AG04450 (cell line): ENCODE results near the gene RPAIN. TPM values are rescaled to one million over a fixed set of nuclear protein-coding genes. Genes with fewer than 3 reads are reported as not detected.
A peak's percentile ranks its signal among the peaks of the same experiment; 100 is the strongest.

Experiments
- CTCF ChIA-PET: fragments of 300-600, 350-600 bp; formaldehyde crosslinking; extraction: SDS; loops from one replicate; lab custom pipeline; 2022; ENCODE audit warnings: antibody characterized with exemption, inconsistent platforms; lab: Charles Lee
- POLR2A ChIA-PET: fragments of 350-600 bp; formaldehyde crosslinking; extraction: SDS; loops from one replicate; lab custom pipeline; 2021; ENCODE audit warnings: antibody characterized with exemption, inconsistent platforms; lab: Yijun Ruan, JAX
- DNase-seq: peaks from one replicate; pipeline ENCODE4 v3.0.0-alpha.2; 2011; ENCODE audit warnings: low read depth, low spot score
- H3K27ac ChIP-seq: one replicate; pipeline ENCODE4 v1.5.1; 2012; ENCODE audit warnings: low read depth, low read length, control low read depth
- H3K27me3 ChIP-seq: one replicate; pipeline ENCODE4 v1.6.0; 2012; ENCODE audit warnings: low read length; ENCODE audit not compliant: control insufficient read depth, insufficient read depth
- H3K4me3 ChIP-seq: 2 replicates; pipeline ENCODE4 v1.5.1; 2011; ENCODE audit warnings: mild to moderate bottlenecking, low read depth, low read length, control low read depth
- H3K9me3 ChIP-seq: 2 replicates; pipeline ENCODE4 v1.5.1; 2012; ENCODE audit warnings: low read length; ENCODE audit not compliant: control insufficient read depth, insufficient read depth
- CTCF ChIP-seq: IDR thresholded peaks from 2 replicates; pipeline ENCODE4 v1.5.1; 2011; ENCODE audit warnings: low read depth, low read length, control low read depth, inconsistent platforms
- polyA minus RNA-seq: library from RNA; depleted of rRNA, polyadenylated mRNA; stranded (reverse); fragments of >200 nt; gene quantifications from 2 replicates; pipeline ENCODE4 v1.2.3, GENCODE V29; 2011; rRNA and poly(A)+ RNA removed
- polyA plus RNA-seq: library from polyadenylated mRNA; depleted of rRNA; stranded (reverse); fragments of >200 nt; gene quantifications from 2 replicates; pipeline ENCODE4 v1.2.3, GENCODE V29; 2011; rRNA removed

RPAIN gene, protein sequence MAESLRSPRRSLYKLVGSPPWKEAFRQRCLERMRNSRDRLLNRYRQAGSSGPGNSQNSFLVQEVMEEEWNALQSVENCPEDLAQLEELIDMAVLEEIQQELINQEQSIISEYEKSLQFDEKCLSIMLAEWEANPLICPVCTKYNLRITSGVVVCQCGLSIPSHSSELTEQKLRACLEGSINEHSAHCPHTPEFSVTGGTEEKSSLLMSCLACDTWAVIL
- 33.0 and 37.5 TPM in 2 replicates for polyA plus RNA-seq
- polyA minus RNA-seq, result 19.2 and 21.8 TPM in 2 replicates

DNA sequence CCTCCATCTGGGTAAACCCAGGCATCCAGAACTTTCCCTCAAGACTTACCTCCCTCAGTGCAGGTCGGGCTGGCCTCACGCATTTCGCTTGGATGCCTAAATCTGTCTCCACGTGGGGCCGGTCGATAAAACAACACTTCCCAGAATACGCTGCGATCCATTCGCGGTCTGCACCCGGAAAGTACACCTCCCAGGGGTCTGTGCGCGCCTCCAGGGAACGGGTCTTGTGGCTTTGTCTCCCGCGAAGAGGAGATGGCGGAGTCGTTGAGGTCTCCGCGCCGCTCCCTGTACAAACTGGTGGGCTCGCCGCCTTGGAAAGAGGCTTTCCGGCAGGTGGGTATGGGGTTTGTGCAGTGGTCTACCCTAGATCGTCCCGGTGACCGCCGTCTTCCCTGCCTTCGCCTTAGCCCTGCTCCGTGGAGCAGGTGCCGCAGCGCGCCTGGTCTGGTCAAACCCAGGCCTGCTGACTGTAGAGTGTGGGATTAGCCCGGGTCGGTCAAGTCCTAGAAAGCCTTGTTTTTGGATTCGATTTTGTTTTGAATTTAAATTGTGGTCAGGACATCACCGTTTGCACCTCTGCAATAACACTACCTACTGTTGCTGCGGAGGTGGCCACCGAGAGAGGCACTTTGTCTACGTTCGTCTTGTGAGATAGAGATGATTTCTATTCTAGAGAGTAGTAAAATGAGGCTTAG is at the start of gene RPAIN:
Gene RPAIN, plus strand, starts transcription at position 224 of the 695 bp plus-strand sequence. Its CDS starts 29 bp downstream, at position 253.
- ChIA-PET POLR2A (interaction anchor here (1.3 kb wide), 1 partner anchor 19 kb away, joined by 10 read pairs; the partner anchor contains the start of gene C1QBP), CTCF (interaction anchor here (0.7 to 1.3 kb wide), 3 partner anchors 19 to 1855 kb away, joined by 3 to 12 read pairs (median 3); partner anchors contain the start of gene C1QBP)
- Histone ChIP-seq H3K27ac (peak within 1 kb of the TSS; percentile 88), H3K4me3 (peak within 1 kb of the TSS; percentile 87), H3K27me3 (no peaks in the 10 kb centered on the region), H3K9me3 (no peaks in the 10 kb centered on the region)
- no peak for TF ChIP-seq CTCF
- no peak for DNase-seq

DNA sequence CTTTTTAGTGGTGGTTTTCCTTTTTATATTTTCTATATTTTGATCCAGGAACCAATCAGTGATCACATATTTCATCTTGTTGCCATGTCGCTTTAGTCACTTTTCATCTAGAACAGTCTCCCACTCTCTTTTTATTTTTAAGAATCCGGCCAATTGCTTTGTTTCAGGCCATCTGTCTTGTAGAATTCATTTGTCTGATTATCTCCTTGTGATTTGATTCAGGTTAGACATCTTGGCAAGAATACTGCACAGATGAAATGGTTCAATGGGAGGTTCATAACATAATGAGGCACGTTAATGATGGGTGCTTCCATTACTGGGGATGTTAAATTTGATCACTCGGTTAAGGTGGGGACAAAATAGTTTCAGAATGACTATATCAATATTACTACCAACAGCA is 49.6 kb upstream of the RPAIN start:
- Histone ChIP-seq H3K27me3 (no peaks in the 10 kb centered on the region), H3K4me3 (no peak overlapping the region), H3K9me3 (no peaks in the 10 kb centered on the region), H3K27ac (no peak overlapping the region)
- CTCF ChIA-PET, result no interaction called here
- DNase-seq, result no peak
- no peak for TF ChIP-seq CTCF
- POLR2A ChIA-PET, result no interaction called here

- CTCF ChIA-PET, result no interaction called here
- no peak for TF ChIP-seq CTCF
- Histone ChIP-seq H3K9me3 (no peaks in the 10 kb centered on the region), H3K27me3 (no peaks in the 10 kb centered on the region), H3K27ac (no peak overlapping the region), H3K4me3 (no peak overlapping the region)
- no peak for DNase-seq
- POLR2A ChIA-PET, result interaction anchor here (0.6 kb wide), 1 partner anchor 1346 kb away, joined by 6 read pairs; no protein-coding TSS in a partner anchor
Observed at GRCh38 chr17:5373112-5373511, 46.9 kb upstream of the RPAIN start.

DNA sequence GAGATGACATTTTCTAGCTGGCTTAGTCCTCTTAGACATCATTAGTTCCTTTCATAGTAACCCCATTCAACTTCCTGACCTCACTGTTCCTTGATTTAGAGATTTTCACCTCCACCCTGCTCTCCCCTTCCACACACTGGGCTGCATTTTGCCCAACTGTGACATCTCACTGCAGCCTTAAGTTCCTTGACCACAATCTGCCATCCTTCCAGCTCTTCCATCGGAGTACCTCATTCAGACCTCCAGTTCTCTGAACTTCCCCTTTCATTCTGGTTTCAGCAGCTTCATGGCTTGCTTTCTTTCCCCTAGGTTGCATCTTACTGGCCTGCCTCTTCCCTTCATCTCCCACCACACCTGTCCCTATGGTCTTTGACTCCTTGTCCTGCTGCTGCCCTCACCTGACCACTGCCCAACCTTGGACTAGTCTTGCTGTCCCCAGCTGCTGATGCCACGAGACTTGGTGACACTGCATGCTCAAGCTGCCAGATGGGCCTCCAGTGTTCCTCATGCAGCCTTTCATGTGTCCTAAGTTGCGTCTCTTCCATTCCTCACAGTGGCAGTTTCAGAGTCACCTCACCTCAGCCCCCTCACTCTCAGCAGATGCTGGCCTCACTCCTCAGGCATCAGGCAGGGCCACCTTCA is 41.3 kb upstream of the RPAIN start:
- no peak overlapping the region for H3K27ac ChIP-seq
- ChIA-PET POLR2A (no interaction called here), CTCF (no interaction called here)
- DNase-seq, result no peak
- H3K27me3 ChIP-seq, result no peaks in the 10 kb centered on the region
- no peak overlapping the region for H3K4me3 ChIP-seq
- no peak for TF ChIP-seq CTCF
- no peaks in the 10 kb centered on the region for H3K9me3 ChIP-seq
